ENCODE results near the gene SETDB1. TPM values are rescaled to one million over a fixed set of nuclear protein-coding genes. Genes with fewer than 3 reads are reported as not detected.

SETDB1 gene
- total RNA-seq, 1 donor from 2014 or later, result 20.6 TPM

DNA sequence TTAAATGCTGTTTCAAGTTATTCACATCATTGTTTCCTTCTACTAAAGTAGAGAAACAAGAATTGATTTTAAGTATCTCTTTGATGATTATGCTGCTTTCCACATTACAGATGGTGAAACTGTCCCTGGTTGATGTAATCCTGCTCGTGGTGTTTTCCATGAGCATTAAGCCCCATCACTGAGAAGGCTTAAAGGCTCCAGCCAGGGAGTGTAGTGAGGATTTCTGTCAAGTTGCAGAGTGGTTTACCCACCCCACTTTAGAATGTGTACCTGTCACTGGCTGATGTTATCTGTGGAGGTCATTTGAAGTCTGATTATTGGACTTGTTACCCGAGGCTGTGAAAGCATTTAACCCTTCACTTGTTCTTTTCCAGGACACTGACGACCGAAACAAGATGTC is 35.6 kb downstream of the SETDB1 start:
- no peak overlapping the region for H3K4me3 ChIP-seq (ENCODE audit: low read depth, low read length)
- TF ChIP-seq CTCF (conservative IDR thresholded peaks at IDR 0.05; ENCODE audit: low read depth, low read length), result no peak
- DNase-seq (ENCODE audit: low read depth), result no peak

DNA sequence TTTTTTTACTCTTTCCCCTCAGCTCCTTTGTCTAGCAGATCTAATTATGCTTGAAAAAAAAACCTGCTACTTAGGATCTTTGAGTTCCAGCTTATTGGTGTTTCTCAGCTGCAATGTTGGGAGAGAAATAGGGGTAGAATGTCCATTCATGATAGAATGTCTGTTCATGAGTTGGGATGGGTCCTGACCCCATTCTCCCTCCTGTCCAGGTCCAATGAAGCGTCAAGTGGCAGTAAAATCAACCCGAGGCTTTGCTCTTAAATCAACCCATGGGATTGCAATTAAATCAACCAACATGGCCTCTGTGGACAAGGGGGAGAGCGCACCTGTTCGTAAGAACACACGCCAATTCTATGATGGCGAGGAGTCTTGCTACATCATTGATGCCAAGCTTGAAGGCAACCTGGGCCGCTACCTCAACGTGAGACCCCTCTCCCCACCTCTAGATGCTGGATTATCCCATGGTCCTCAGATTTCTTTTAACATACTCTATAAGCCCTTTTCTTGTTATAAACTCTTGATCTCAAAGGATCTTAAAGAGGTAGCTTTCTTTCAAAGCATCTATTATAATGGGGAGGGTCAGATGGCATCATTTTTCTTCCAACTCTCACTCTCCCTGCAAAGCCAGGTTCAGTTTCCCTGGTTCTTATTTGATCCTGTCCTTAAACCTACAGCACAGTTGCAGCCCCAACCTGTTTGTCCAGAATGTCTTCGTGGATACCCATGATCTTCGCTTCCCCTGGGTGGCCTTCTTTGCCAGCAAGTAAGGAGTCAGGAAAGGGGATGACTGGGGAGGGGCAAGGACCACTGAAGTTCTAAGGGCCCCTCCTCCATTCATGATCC is 37.4 kb downstream of the SETDB1 start:
- TF ChIP-seq CTCF (conservative IDR thresholded peaks at IDR 0.05; ENCODE audit: low read depth, low read length), result no peak
- no peak for DNase-seq (ENCODE audit: low read depth)
- no peak overlapping the region for H3K4me3 ChIP-seq (ENCODE audit: low read depth, low read length)

DNA sequence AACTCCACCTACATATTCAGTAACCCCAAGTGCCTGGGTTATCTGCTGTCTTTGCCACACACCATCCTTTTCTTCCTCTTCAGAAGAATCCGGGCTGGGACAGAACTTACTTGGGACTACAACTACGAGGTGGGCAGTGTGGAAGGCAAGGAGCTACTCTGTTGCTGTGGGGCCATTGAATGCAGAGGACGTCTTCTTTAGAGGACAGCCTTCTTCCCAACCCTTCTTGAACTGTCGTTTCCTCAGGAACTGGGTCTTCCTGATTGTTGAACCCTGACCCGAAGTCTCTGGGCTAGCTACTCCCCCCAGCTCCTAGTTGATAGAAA is 38.0 kb downstream of the SETDB1 start:
- no peak for DNase-seq (ENCODE audit: low read depth)
- no peak overlapping the region for H3K4me3 ChIP-seq (ENCODE audit: low read depth, low read length)
- TF ChIP-seq CTCF (conservative IDR thresholded peaks at IDR 0.05; ENCODE audit: low read depth, low read length), result no peak

GRCh38 chr1:150965605-150966004 is 39.4 kb downstream of the SETDB1 start:
- H3K4me3 ChIP-seq (ENCODE audit: low read depth, low read length), result no peak overlapping the region
- TF ChIP-seq CTCF (conservative IDR thresholded peaks at IDR 0.05; ENCODE audit: low read depth, low read length), result no peak
- no peak for DNase-seq (ENCODE audit: low read depth)

GRCh38 chr1:150966011-150966410 is 39.8 kb downstream of the SETDB1 start:
- TF ChIP-seq CTCF (conservative IDR thresholded peaks at IDR 0.05; ENCODE audit: low read depth, low read length), result no peak
- no peak for DNase-seq (ENCODE audit: low read depth)
- H3K4me3 ChIP-seq (ENCODE audit: low read depth, low read length), result no peak overlapping the region

GRCh38 chr1:150967936-150968335 is 41.8 kb downstream of the SETDB1 start:
- no peak for DNase-seq (ENCODE audit: low read depth)
- TF ChIP-seq CTCF (conservative IDR thresholded peaks at IDR 0.05; ENCODE audit: low read depth, low read length), result no peak
- no peak overlapping the region for H3K4me3 ChIP-seq (ENCODE audit: low read depth, low read length)

- no peak overlapping the region for H3K4me3 ChIP-seq (ENCODE audit: low read depth, low read length)
- TF ChIP-seq CTCF (conservative IDR thresholded peaks at IDR 0.05; ENCODE audit: low read depth, low read length), result no peak
- DNase-seq (ENCODE audit: low read depth), result no peak
These were observed 42.3 kb downstream of the SETDB1 start for GRCh38 chr1:150968491-150968890.
